Endothelial cell of umbilical vein (primary cell): ENCODE measurements around the gene JAZF1. TPM values are rescaled to one million over a fixed set of nuclear protein-coding genes. Genes with fewer than 3 reads are reported as not detected.

Experiments
- BruUV-seq: library from RNA; stranded (reverse); fragments of 400-500 nt; replicated peaks from 2 replicates; lab custom pipeline; 2021; lab: Mats Ljungman, UMichigan
- CTCF ChIA-PET: fragments of 300-600, 350-600 bp; sonication (Branson Sonifier 250); formaldehyde crosslinking; loops from one replicate; lab custom pipeline; 2021; ENCODE audit warnings: antibody characterized with exemption, inconsistent platforms; lab: Charles Lee
- POLR2A ChIA-PET: fragments of 300-600, 350-600 bp; sonication (Branson Sonifier 250); formaldehyde crosslinking; loops from one replicate; lab custom pipeline; 2021; ENCODE audit warnings: antibody characterized with exemption, inconsistent platforms; lab: Charles Lee
- DNase-seq: peaks from one replicate; pipeline ENCODE4 v3.0.0-alpha.2; 2011; ENCODE audit warnings: low read depth, low spot score
- FAIRE-seq: peaks from 2 replicates; lab custom pipeline; 2011; peaks lifted over from hg19 to GRCh38; lab: Jason Lieb, UNC
- H2AFZ ChIP-seq: 2 replicates; pipeline ENCODE4 v1.6.0; 2012; ENCODE audit warnings: low read depth, low read length, control low read depth, inconsistent platforms
- H3K27ac ChIP-seq: 2 replicates; pipeline ENCODE4 v1.5.1; 2011; ENCODE audit warnings: low read depth, mild to moderate bottlenecking, control low read depth, low read length, moderate library complexity; ENCODE audit not compliant: insufficient read depth
- H3K27me3 ChIP-seq, 2 experiments: 2 replicates each; pipeline versions ENCODE4 v1.6.0 to v1.6.1; 2011; ENCODE audit warnings: low read length in 2 of 2, mixed read lengths in 1 of 2; ENCODE audit not compliant: control insufficient read depth in 2 of 2, insufficient read depth in 2 of 2
- H3K36me3 ChIP-seq, 2 experiments: 2 replicates in 1 of 2; 3 replicates in 1 of 2; pipeline ENCODE4 v1.5.1; 2011; ENCODE audit warnings: low read length in 2 of 2, mild to moderate bottlenecking in 1 of 2, moderate library complexity in 1 of 2; ENCODE audit not compliant: control insufficient read depth in 2 of 2, insufficient read depth in 2 of 2; ENCODE audit errors: extremely low read depth in 1 of 2
- H3K4me1 ChIP-seq: 3 replicates; pipeline ENCODE4 v1.5.1; 2011; ENCODE audit warnings: mild to moderate bottlenecking, low read length; ENCODE audit not compliant: control insufficient read depth, insufficient read depth; ENCODE audit errors: extremely low read depth
- H3K4me2 ChIP-seq: 2 replicates; pipeline ENCODE4 v1.6.1; 2011; ENCODE audit warnings: low read length, control low read depth, mixed read lengths; ENCODE audit not compliant: insufficient read depth
- H3K4me3 ChIP-seq, 3 experiments: fragments of 200-600 bp in 1 of 3; sonication (generic), shearing (Covaris generic) in 1 of 3; replicated peaks in 1 of 3; 2 replicates each; pipeline ENCODE4 v1.5.1; 2011 to 2016; ENCODE audit warnings: control low read depth in 3 of 3, low read length in 3 of 3, mild to moderate bottlenecking in 2 of 3, inconsistent platforms in 1 of 3, low read depth in 1 of 3, moderate library complexity in 1 of 3; ENCODE audit not compliant: insufficient read depth in 1 of 3
- H3K79me2 ChIP-seq: 2 replicates; pipeline ENCODE4 v1.6.0; 2012; ENCODE audit warnings: low read length, inconsistent platforms; ENCODE audit not compliant: control insufficient read depth, insufficient read depth
- H3K9ac ChIP-seq: replicated peaks from 2 replicates; pipeline ENCODE3; 2011; ENCODE audit warnings: low read length, control low read depth; ENCODE audit not compliant: insufficient read depth; ENCODE audit errors: extremely low read depth
- H3K9me1 ChIP-seq: replicated peaks from 3 replicates; pipeline ENCODE4 v1.6.0; 2011; ENCODE audit warnings: mild to moderate bottlenecking, low read length; ENCODE audit not compliant: control insufficient read depth, insufficient read depth; ENCODE audit errors: extremely low read depth
- H3K9me3 ChIP-seq: replicated peaks from 2 replicates; pipeline ENCODE4 v1.5.1; 2012; ENCODE audit warnings: low read length, inconsistent platforms; ENCODE audit not compliant: control insufficient read depth, insufficient read depth
- H4K20me1 ChIP-seq: replicated peaks from 2 replicates; pipeline ENCODE3; 2011; ENCODE audit warnings: mild to moderate bottlenecking, low read length; ENCODE audit not compliant: control insufficient read depth, insufficient read depth; ENCODE audit errors: extremely low read depth
- CTCF ChIP-seq, 2 donors: IDR thresholded peaks; 1 replicate in 1 of 2; 2 replicates in 1 of 2; pipeline ENCODE4 v1.5.1; 2011; ENCODE audit warnings: low read length in 2 of 2, mild to moderate bottlenecking in 2 of 2, moderate library complexity in 2 of 2, control low read depth in 1 of 2, inconsistent platforms in 1 of 2, low read depth in 1 of 2; ENCODE audit not compliant: insufficient read depth in 1 of 2; ENCODE audit errors: extremely low read depth in 1 of 2
- EZH2 ChIP-seq: IDR thresholded peaks from 2 replicates; pipeline ENCODE4 v1.6.1; 2012; ENCODE audit warnings: borderline replicate concordance, low read depth, mild to moderate bottlenecking, moderate library complexity, low read length, inconsistent platforms; ENCODE audit not compliant: severe bottlenecking
- FOS ChIP-seq: IDR thresholded peaks from 2 replicates; pipeline ENCODE4 v1.6.1; 2011; ENCODE audit warnings: mild to moderate bottlenecking, low read length, moderate library complexity, borderline replicate concordance; ENCODE audit not compliant: insufficient read depth
- GATA2 ChIP-seq: IDR thresholded peaks from 2 replicates; pipeline ENCODE4 v1.7.0; 2011; ENCODE audit warnings: low read depth, mild to moderate bottlenecking, moderate library complexity, mixed read lengths, low read length; ENCODE audit not compliant: insufficient read length, insufficient read depth
- JUN ChIP-seq: IDR thresholded peaks from 2 replicates; pipeline ENCODE4 v1.6.1; 2011; ENCODE audit warnings: borderline replicate concordance, low read depth; ENCODE audit not compliant: insufficient read length, insufficient read depth
- MAX ChIP-seq: IDR thresholded peaks from 2 replicates; pipeline ENCODE4 v1.6.1; 2011; ENCODE audit not compliant: insufficient read depth, insufficient read length
- MYC ChIP-seq: IDR thresholded peaks from one replicate; pipeline ENCODE4 v1.6.1; 2011; ENCODE audit warnings: mild to moderate bottlenecking, low read depth, low read length
- POLR2A ChIP-seq: IDR thresholded peaks from 2 replicates; pipeline ENCODE4 v1.6.1; 2012; ENCODE audit warnings: low read depth, mild to moderate bottlenecking, control low read depth, low read length
- POLR2AphosphoS5 ChIP-seq: IDR thresholded peaks from 2 replicates; pipeline ENCODE4 v1.6.1; 2012; ENCODE audit warnings: low read depth, mild to moderate bottlenecking, control low read depth, low read length, moderate library complexity; ENCODE audit not compliant: insufficient read depth
- dilution Hi-C: fragments of 300-500 bp; cut with MboI; formaldehyde crosslinking; loops from one replicate; pipeline ENCODE4 v1.15.0; 2019; ENCODE audit warnings: low sequenced_read_pairs; ENCODE audit not compliant: extremely low pct_ligation_motif_present
- intact Hi-C: fragments of 100-400 bp; cut with micrococcal nuclease; formaldehyde crosslinking; loops from one replicate; pipeline ENCODE4 v1.10.0; 2022
- polyA plus RNA-seq, 4 experiments: library from polyadenylated mRNA; depleted of rRNA in 3 of 4; stranded (reverse) in 3 of 4; unstranded in 1 of 4; fragments of >200 nt; gene quantifications; 2 replicates each; pipeline versions ENCODE4 v1.2.1 to v1.2.3, GENCODE V29; 2011 to 2012; ENCODE audit warnings: missing spikeins in 1 of 4
- total RNA-seq: library from RNA; stranded (reverse); gene quantifications from 2 replicates; pipeline ENCODE4 v1.2.3, GENCODE V29; 2021

The JAZF1 gene
- total and polyA plus RNA-seq, 2 donors (not counting 3 experiments of a cell fraction or from before 2014, with no cell fraction given) = 2.5 to 16.9 TPM

DNA sequence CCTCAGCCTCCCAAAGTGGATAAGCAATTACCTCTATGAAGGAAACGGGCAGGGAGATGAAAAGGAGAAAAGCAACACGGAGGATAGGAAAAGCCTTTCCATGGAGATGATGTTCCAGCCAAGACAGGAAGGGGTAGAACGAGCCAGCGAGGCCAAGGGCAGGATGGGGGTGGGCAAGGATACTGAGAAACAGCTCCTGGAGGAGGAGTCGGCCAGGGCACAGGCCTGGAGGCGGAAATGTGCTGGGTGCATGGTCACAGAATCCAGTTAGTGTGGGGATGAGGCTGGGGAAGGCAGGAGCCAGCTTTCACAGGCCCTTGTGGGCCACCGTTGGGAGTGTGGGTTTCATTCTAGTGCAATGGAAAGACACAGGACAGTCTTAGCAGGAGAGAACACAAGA is 162.6 kb downstream of the JAZF1 start:
- Histone ChIP-seq H3K36me3 (no peaks in the 10 kb centered on the region), H3K4me3 (no peak overlapping the region), H3K27ac (no peak overlapping the region), H3K4me1 (no peaks in the 10 kb centered on the region), H4K20me1 (no peaks in the 10 kb centered on the region), H3K79me2 (no peaks in the 10 kb centered on the region), H3K4me2 (no peak overlapping the region), H2AFZ (no peak overlapping the region), H3K9me3 (no peaks in the 10 kb centered on the region), H3K9me1 (no peaks in the 10 kb centered on the region), H3K9ac (no peak overlapping the region), H3K27me3 (no peaks in the 10 kb centered on the region)
- dilution Hi-C loops = no loop called here
- CTCF ChIA-PET = interaction anchor here (1.6 to 8.0 kb wide), 3 partner anchors 60 to 822 kb away, joined by 3 to 69 read pairs (median 3); no protein-coding TSS in a partner anchor
- intact Hi-C loops = no loop called here
- BruUV-seq = no TSS peak
- no peak for DNase-seq
- TF ChIP-seq EZH2 (no peak), FOS (no peak), POLR2A (no peak), GATA2 (no peak), MAX (no peak), MYC (no peak), JUN (no peak), POLR2AphosphoS5 (no peak), CTCF (IDR thresholded peaks at IDR 0.05; ENCODE audit: extremely low read depth in 1 of 2, insufficient read depth in 1 of 2, low read depth in 1 of 2, low read length in 2 of 2) (no peak)
- no peak for FAIRE-seq
- POLR2A ChIA-PET = no interaction called here
